ENCODE data around the gene AMBP.

AMBP gene

GRCh38 chr9:114072184-114073140 is 5.6 kb downstream of the AMBP start:
- no peak for DNase-seq

- no peak for DNase-seq
Observed at GRCh38 chr9:114071197-114071795, 6.8 kb downstream of the AMBP start.

- no peak for DNase-seq
Observed at GRCh38 chr9:114070188-114071103, 7.7 kb downstream of the AMBP start.

- DNase-seq: no peak
Observed at GRCh38 chr9:114069476-114070187, 8.5 kb downstream of the AMBP start.

- no peak for DNase-seq
Observed at GRCh38 chr9:114065304-114065703, 12.8 kb downstream of the AMBP start.

- DNase-seq: no peak
Observed at GRCh38 chr9:114061830-114062474, 16.1 kb downstream of the AMBP start.

- no peak for DNase-seq
Observed at GRCh38 chr9:114061292-114061691, 16.8 kb downstream of the AMBP start.

- no peak for DNase-seq
Observed at GRCh38 chr9:114060711-114061110, 17.4 kb downstream of the AMBP start.

- no peak for DNase-seq
Observed at GRCh38 chr9:114060070-114060469, 18.0 kb downstream of the AMBP start.

- peak; percentile 11 for DNase-seq
Observed at GRCh38 chr9:114059047-114059803, 18.9 kb downstream of the AMBP start.

GRCh38 chr9:114058688-114059046 is 19.4 kb downstream of the AMBP start:
- DNase-seq: no peak

- no peak for DNase-seq
Observed at GRCh38 chr9:114057161-114057885, 20.8 kb downstream of the AMBP start.

GRCh38 chr9:114056527-114056926 is 21.6 kb downstream of the AMBP start:
- no peak for DNase-seq

- no peak for DNase-seq
Observed at GRCh38 chr9:114055894-114056293, 22.2 kb downstream of the AMBP start.

- DNase-seq: no peak
Observed at GRCh38 chr9:114055061-114055460, 23.0 kb downstream of the AMBP start.

GRCh38 chr9:114054191-114054690 is 23.9 kb downstream of the AMBP start:
- DNase-seq: no peak

GRCh38 chr9:114053246-114054005 is 24.7 kb downstream of the AMBP start:
- DNase-seq: no peak

GRCh38 chr9:114051706-114052105 is 26.4 kb downstream of the AMBP start:
- no peak for DNase-seq

GRCh38 chr9:114051281-114051680 is 26.8 kb downstream of the AMBP start:
- DNase-seq: no peak

All from fibroblast of skin of back (primary cell).